Kidney tubule cell (primary cell): Measurements from ENCODE around the gene ZNF883.
A peak's percentile ranks its signal among the peaks of the same experiment; 100 is the strongest.

ENCODE experiments used
- DNase-seq: peaks from one replicate; pipeline ENCODE4 v3.0.0-alpha.2; 2018; ENCODE audit warnings: low spot score

Gene ZNF883

GRCh38 chr9:112917987-112918362, 94.0 kb downstream of the ZNF883 start:
- DNase-seq: no peak

GRCh38 chr9:112917047-112917986, 94.7 kb downstream of the ZNF883 start:
- DNase-seq: peak; percentile 45

GRCh38 chr9:112914524-112914923, 97.5 kb downstream of the ZNF883 start:
- DNase-seq: no peak

GRCh38 chr9:112913326-112913725, 98.7 kb downstream of the ZNF883 start:
- no peak for DNase-seq

GRCh38 chr9:112912636-112913035, 99.4 kb downstream of the ZNF883 start:
- DNase-seq: no peak

- no peak for DNase-seq
Observed at GRCh38 chr9:112911736-112912135, 100.3 kb downstream of the ZNF883 start.
